ENCODE results near the gene PIK3R5.
A peak's percentile ranks its signal among the peaks of the same experiment; 100 is the strongest.
"Not testable (repeated sequence)": the region's sequence is repeated elsewhere in the genome, so short reads cannot be mapped to it uniquely, and the experiment has no call there.

PIK3R5 gene

DNA sequence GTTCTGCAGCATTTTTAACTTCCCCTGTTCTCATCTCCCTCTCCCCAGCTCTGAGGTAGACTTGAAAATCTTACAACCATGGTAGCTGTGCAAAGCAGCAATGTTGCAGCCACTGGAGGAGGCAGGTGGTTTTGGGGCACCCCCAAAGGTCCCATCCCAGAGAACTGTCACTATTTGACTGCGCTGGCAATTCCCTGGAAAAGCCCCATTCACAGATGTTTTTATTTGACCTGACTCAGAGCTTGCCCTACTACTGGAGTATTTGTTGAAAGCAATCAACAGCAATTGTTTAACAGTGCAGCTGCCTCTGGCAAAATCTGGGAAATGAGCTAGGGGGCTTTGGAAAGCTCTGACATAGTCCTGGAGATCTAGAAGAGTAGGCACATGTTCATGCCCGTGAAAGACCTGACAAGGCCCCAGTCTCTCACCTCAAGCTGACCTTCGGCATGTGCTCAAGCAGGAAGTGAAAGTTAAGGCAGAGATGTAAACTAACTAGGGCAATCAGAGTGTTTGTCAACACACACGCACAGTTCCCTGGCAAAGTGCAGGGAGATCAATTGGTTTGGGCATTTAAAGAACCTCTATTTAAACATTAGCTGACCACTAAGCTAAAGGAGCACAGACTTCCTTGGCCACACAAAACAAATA is 19.7 kb upstream of the PIK3R5 start:
- ATAC-seq (ENCODE audit: insufficient read depth, low read depth) (no peak), DNase-seq (no peak)
- Histone ChIP-seq H3K4me1 (ENCODE audit: insufficient read depth, low read length) (peaks cover 16% of the 10 kb centered on the region), H3K9me3 (ENCODE audit: insufficient read depth, low read length, severe bottlenecking) (peaks cover 5% of the 10 kb centered on the region), H4K20me1 (ENCODE audit: insufficient read depth, low read length) (no peaks in the 10 kb centered on the region), H3K9ac (ENCODE audit: low read depth, low read length) (no peak overlapping the region), H3K36me3 (ENCODE audit: insufficient read depth, low read length) (no peaks in the 10 kb centered on the region), H3K4me3 (ENCODE audit: low read depth in 1 of 2, low read length in 2 of 2) (no peak overlapping the region), H3K4me2 (ENCODE audit: insufficient read depth, low read length) (no peak overlapping the region), H3K27ac (ENCODE audit: low read length) (0 out of 2 replicates have a peak overlapping the region, but pooled peaks have one; percentile 19), H2AFZ (ENCODE audit: low read depth, low read length) (peak overlapping the region; percentile 40; the same call in 1 of the 2 replicates), H3K79me2 (ENCODE audit: insufficient read depth, low read length) (no peaks in the 10 kb centered on the region), H3K27me3 (ENCODE audit: insufficient read depth, low read length, poor library complexity) (no peaks in the 10 kb centered on the region)
- TF ChIP-seq EZH2 (IDR thresholded peaks at IDR 0.05; ENCODE audit: borderline replicate concordance, low read depth, low read length, severe bottlenecking): no peak
- TF ChIP-seq CTCF (IDR thresholded peaks at IDR 0.05; ENCODE audit: borderline replicate concordance, extremely low read depth, low read length, poor library complexity, severe bottlenecking): no peak

- not testable (repeated sequence) for H3K27ac ChIP-seq (ENCODE audit: low read length); H3K9ac ChIP-seq (ENCODE audit: low read depth, low read length); H3K36me3 ChIP-seq (ENCODE audit: insufficient read depth, low read length); H3K4me2 ChIP-seq (ENCODE audit: insufficient read depth, low read length); ATAC-seq (ENCODE audit: insufficient read depth, low read depth); H3K27me3 ChIP-seq (ENCODE audit: insufficient read depth, low read length, poor library complexity); H3K79me2 ChIP-seq (ENCODE audit: insufficient read depth, low read length); DNase-seq; H4K20me1 ChIP-seq (ENCODE audit: insufficient read depth, low read length); H3K9me3 ChIP-seq (ENCODE audit: insufficient read depth, low read length, severe bottlenecking); H2AFZ ChIP-seq (ENCODE audit: low read depth, low read length); H3K4me3 ChIP-seq (ENCODE audit: low read depth in 1 of 2, low read length in 2 of 2)
- H3K4me1 ChIP-seq (ENCODE audit: insufficient read depth, low read length): peaks cover 12% of the 10 kb centered on the region
Observed at GRCh38 chr17:8984225-8984624, 18.7 kb upstream of the PIK3R5 start.

DNA sequence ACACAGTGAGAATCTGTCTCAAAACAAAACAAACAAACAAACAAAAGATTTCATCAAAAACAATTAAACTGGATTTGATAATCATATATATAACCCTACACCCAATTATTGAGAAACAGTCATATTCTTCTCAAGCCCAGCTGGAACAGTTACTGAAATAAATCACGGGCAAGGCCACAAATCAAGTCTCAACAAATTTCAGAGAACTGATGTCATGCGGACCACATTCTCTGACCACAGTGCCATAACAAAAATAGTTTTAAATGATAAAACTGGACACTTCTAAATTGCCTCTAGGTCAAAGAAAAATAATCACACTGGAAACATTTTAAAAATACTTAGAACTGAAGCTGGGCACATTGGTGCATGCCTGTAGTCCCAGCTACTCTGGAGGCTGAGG is 15.9 kb upstream of the PIK3R5 start:
- Histone ChIP-seq H3K4me3 (ENCODE audit: low read depth in 1 of 2, low read length in 2 of 2) (no peak overlapping the region), H2AFZ (ENCODE audit: low read depth, low read length) (no peak overlapping the region), H3K4me2 (ENCODE audit: insufficient read depth, low read length) (no peak overlapping the region), H3K9ac (ENCODE audit: low read depth, low read length) (no peak overlapping the region), H4K20me1 (ENCODE audit: insufficient read depth, low read length) (no peaks in the 10 kb centered on the region), H3K4me1 (ENCODE audit: insufficient read depth, low read length) (peaks cover 12% of the 10 kb centered on the region), H3K27ac (ENCODE audit: low read length) (no peak overlapping the region), H3K27me3 (ENCODE audit: insufficient read depth, low read length, poor library complexity) (no peaks in the 10 kb centered on the region), H3K79me2 (ENCODE audit: insufficient read depth, low read length) (no peaks in the 10 kb centered on the region), H3K36me3 (ENCODE audit: insufficient read depth, low read length) (no peaks in the 10 kb centered on the region), H3K9me3 (ENCODE audit: insufficient read depth, low read length, severe bottlenecking) (peaks cover 1% of the 10 kb centered on the region)
- DNase-seq: no peak
- TF ChIP-seq EZH2 (IDR thresholded peaks at IDR 0.05; ENCODE audit: borderline replicate concordance, low read depth, low read length, severe bottlenecking) (no peak), CTCF (IDR thresholded peaks at IDR 0.05; ENCODE audit: borderline replicate concordance, extremely low read depth, low read length, poor library complexity, severe bottlenecking) (no peak)
- no peak for ATAC-seq (ENCODE audit: insufficient read depth, low read depth)

DNA sequence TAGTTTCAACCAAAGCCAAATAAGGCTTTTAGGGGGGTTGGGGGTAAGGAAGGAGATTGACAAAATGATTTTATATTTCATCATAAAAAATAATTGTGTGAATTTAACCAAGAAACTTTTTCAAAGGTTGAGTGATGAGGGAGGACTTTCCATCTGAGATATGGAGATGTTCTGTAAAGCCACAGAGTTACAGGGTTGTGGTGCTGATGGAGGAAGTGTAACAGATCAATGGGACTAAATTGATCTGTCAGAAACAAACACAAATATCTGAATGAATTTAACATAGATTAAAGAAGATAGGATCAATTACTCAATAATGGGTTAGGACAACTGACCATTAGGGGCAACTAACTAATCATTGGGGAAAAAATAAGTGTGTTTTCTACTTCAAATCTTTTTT is 14.2 kb upstream of the PIK3R5 start:
- no peak for ATAC-seq (ENCODE audit: insufficient read depth, low read depth)
- Histone ChIP-seq H3K4me2 (ENCODE audit: insufficient read depth, low read length) (no peak overlapping the region), H2AFZ (ENCODE audit: low read depth, low read length) (no peak overlapping the region), H3K27me3 (ENCODE audit: insufficient read depth, low read length, poor library complexity) (no peaks in the 10 kb centered on the region), H3K27ac (ENCODE audit: low read length) (no peak overlapping the region), H4K20me1 (ENCODE audit: insufficient read depth, low read length) (no peaks in the 10 kb centered on the region), H3K36me3 (ENCODE audit: insufficient read depth, low read length) (no peaks in the 10 kb centered on the region), H3K9ac (ENCODE audit: low read depth, low read length) (no peak overlapping the region), H3K79me2 (ENCODE audit: insufficient read depth, low read length) (no peaks in the 10 kb centered on the region), H3K4me3 (ENCODE audit: low read depth in 1 of 2, low read length in 2 of 2) (no peak overlapping the region), H3K4me1 (ENCODE audit: insufficient read depth, low read length) (no peaks in the 10 kb centered on the region), H3K9me3 (ENCODE audit: insufficient read depth, low read length, severe bottlenecking) (no peaks in the 10 kb centered on the region)
- DNase-seq: no peak
- no peak for TF ChIP-seq CTCF (IDR thresholded peaks at IDR 0.05; ENCODE audit: borderline replicate concordance, extremely low read depth, low read length, poor library complexity, severe bottlenecking)
- TF ChIP-seq EZH2 (IDR thresholded peaks at IDR 0.05; ENCODE audit: borderline replicate concordance, low read depth, low read length, severe bottlenecking): no peak

Data from DND-41 (cell line).